Vagina (tissue), 2 donors: ENCODE data around the gene DHRS4.
"Not testable (repeated sequence)": the region's sequence is repeated elsewhere in the genome, so short reads cannot be mapped to it uniquely, and the experiment has no call there.

Source experiments
- POLR2AphosphoS5 ChIP-seq, 2 donors: sonication (generic); formaldehyde crosslinking; IDR thresholded peaks; one replicate each; pipeline ENCODE4 v1.9.0; 2017; ENCODE audit warnings: antibody characterized with exemption in 2 of 2, mild to moderate bottlenecking in 2 of 2, low read depth in 1 of 2; ENCODE audit not compliant: insufficient read depth in 1 of 2
- TF ChIP-seq, protein P1 (sequence below), 3 experiments: fragments of 450-650 bp in 2 of 3; fragments of 200-600 bp in 1 of 3; sonication (generic) in 1 of 3; IDR thresholded peaks; one replicate each; pipeline ENCODE4 v1.5.1; 2017 to 2019; ENCODE audit warnings: antibody characterized with exemption in 3 of 3, mild to moderate bottlenecking in 2 of 3, moderate library complexity in 2 of 3

DNA sequence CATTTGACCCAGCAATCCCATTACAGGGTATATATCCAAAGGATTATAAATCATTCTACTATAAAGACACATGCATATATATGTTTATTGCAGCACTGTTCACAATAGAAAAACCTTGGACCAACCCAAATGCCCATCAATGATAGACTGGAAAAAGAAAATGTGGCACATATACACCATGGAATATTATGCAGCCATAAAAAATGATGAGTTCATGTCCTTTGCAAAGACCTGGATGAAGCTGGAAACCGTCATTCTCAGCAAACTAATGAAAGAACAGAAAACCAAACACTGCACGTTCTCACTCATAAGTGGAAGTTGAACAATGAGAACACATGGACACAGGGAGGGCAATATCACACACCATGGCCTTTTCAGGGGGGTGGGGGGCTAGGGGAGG is 4.5 kb upstream of the DHRS4 start:
- TF ChIP-seq, protein P1, sequence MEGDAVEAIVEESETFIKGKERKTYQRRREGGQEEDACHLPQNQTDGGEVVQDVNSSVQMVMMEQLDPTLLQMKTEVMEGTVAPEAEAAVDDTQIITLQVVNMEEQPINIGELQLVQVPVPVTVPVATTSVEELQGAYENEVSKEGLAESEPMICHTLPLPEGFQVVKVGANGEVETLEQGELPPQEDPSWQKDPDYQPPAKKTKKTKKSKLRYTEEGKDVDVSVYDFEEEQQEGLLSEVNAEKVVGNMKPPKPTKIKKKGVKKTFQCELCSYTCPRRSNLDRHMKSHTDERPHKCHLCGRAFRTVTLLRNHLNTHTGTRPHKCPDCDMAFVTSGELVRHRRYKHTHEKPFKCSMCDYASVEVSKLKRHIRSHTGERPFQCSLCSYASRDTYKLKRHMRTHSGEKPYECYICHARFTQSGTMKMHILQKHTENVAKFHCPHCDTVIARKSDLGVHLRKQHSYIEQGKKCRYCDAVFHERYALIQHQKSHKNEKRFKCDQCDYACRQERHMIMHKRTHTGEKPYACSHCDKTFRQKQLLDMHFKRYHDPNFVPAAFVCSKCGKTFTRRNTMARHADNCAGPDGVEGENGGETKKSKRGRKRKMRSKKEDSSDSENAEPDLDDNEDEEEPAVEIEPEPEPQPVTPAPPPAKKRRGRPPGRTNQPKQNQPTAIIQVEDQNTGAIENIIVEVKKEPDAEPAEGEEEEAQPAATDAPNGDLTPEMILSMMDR (IDR thresholded peaks at IDR 0.05) = not testable (repeated sequence)
- TF ChIP-seq POLR2AphosphoS5 (IDR thresholded peaks at IDR 0.05; ENCODE audit: insufficient read depth in 1 of 2, low read depth in 1 of 2) = not testable (repeated sequence)
